ENCODE measurements around the gene OLFML1. TPM values are rescaled to one million over a fixed set of nuclear protein-coding genes. Genes with fewer than 3 reads are reported as not detected.

Gene OLFML1
- total RNA-seq, 1 donor from 2014 or later: not detected

DNA sequence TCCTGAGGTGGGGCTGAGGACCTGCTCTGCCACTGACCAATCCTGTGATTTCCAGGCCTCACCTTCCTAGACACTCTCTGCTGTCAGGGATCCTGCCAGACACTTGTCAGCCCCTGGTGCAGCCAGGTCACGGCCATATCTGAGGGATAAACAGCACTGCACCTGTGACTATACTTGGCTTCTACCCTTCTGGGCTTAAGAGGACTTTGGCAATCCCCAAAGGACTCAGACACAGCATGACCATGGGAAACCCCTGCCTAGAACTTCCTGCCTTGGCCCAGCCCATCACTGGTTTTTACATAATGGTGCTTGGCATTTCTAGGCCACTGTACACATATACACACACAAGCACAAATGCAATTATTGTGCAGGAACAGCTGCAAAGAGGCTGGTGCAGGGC lies 11.6 kb upstream of the OLFML1 start:
- no peak for DNase-seq (ENCODE audit: low read depth)

GRCh38 chr11:7480113-7480512 lies 5.2 kb upstream of the OLFML1 start:
- no peak for DNase-seq (ENCODE audit: low read depth)

- no peak for DNase-seq (ENCODE audit: low read depth)
Observed at GRCh38 chr11:7484131-7484530, 1.2 kb upstream of the OLFML1 start.

DNA sequence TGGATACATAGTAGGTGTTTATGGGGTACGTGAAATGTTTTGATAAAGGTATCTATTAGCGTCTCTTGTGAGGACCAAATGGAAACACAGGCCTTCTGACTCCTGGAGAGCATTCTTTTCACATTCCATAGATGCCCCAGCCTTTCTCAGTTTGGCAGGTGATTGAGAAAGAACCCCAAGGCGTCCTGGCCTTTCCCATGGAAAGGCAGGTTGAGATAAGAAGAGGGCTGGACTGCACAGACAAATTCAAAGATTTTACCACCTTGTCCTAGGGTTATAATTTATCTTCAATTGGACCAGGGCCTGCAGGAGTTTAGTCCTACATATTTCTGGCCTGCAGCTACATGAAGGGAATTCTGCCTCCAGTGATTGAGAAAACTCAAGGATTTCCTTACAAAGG lies 661 bp upstream of the OLFML1 start:
- DNase-seq (ENCODE audit: low read depth): no peak

DNA sequence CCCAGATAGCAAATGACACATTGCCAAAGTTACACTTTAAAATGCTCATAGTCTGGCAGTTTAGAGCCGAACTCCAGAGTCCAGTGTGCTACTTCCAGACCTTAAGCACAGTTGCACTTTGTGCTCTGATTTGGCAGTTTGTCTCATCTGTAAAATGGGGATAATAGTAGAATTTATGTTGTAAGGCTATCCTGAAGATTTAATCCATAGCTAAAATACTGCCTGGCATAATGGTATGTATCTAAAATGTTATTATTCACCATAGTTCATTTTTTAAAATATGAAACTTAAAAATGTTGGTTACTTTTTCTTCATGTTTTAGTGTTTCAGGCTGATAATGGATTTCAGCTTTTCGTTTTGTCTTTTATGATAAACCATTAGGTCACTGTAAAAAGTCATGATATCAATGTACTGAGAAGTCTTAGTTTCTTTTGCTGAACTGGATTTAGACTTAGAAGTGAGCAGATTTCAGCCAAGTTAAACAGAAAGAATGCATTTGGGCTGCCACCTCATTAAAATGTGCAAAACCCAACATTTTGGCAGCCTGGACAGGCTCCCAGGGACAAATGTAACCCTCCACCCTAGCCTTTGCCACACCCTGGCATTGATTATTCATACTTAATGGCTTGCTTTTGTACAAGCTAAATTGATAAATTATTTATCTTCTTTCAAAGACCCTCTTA lies 933 bp downstream of the OLFML1 start:
- DNase-seq (ENCODE audit: low read depth): no peak

GRCh38 chr11:7486781-7487140 lies 1.5 kb downstream of the OLFML1 start:
- DNase-seq (ENCODE audit: low read depth): no peak

DNA sequence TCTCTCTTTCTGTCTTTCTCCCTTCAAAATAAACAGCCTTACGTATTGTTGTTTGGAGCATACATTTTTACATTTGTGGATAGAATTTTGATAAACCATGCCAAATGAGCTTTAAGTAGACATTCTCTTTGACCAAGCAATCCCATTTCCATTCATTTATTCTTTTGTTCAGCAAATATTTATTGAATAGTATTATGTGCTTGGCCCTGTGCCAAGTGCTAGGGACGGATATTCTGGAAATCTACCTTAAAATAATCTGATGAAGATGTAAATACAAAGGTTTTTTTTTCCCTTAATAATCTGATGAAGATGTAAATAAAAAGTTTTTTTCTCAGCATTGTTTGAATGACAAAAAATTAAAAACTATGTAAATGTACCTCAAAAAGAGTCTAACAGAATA lies 2.1 kb downstream of the OLFML1 start:
- DNase-seq (ENCODE audit: low read depth): no peak

GRCh38 chr11:7488681-7489080 lies 3.4 kb downstream of the OLFML1 start:
- DNase-seq (ENCODE audit: low read depth): no peak

GRCh38 chr11:7489376-7489775 lies 4.1 kb downstream of the OLFML1 start:
- no peak for DNase-seq (ENCODE audit: low read depth)

GRCh38 chr11:7490054-7490453 lies 4.7 kb downstream of the OLFML1 start:
- DNase-seq (ENCODE audit: low read depth): no peak

DNA sequence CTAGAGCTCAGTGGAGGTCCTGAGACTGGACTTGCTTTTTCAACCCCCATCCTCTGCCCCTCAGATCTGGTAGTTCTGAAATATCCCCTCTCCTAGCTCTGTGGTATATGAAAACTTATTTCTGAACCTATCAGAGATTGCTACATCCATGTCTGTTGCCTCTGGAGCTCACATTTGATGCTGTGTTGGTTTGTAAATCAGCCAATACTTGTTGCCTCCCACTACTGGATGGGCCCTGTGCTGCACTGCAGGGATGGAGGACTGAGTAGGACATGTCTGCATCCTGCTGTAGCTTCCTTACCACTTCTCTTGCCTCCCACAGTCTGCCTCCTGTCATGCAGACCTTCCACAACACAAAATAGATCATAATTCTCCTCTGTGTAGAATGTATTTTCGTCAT lies 5.2 kb downstream of the OLFML1 start:
- DNase-seq (ENCODE audit: low read depth): no peak

DNA sequence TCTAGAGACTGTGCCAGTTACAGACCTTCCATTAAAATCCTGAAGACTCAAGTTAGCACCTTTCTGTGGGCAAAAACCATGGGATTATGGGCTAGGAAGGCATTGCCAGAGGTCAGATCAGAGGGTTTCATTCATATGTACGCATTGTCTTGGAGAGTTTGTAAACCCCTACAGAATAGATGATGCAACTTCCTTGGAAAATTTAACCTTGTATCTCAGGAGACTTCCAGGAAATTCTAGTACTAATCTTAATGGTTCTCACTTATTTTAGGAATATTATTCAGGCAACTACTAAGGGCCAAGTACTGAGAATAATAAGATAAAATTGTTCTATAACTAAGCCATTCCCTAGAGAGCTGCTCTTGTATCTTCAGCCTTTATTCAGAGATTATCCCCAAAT lies 6.9 kb downstream of the OLFML1 start:
- DNase-seq (ENCODE audit: low read depth): no peak

DNA sequence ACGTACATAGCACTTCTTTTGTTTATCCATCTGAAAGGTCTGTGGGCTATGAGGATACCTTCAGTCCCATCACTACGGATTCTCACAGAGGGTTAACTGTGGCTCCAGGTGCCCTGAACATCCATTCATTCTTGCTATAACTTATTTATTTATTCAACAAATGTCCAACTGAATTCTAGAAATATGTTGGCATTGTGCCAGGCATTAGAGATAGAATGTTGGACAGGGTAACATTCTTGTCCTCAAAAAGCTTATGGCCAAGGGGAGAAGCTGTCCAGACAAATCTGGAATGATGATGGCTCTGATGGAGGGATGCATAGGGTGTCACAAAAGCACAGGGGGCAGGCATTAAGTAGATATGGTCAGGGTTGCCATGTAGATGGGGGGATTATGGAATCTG lies 8.4 kb downstream of the OLFML1 start:
- DNase-seq (ENCODE audit: low read depth): no peak

DNA sequence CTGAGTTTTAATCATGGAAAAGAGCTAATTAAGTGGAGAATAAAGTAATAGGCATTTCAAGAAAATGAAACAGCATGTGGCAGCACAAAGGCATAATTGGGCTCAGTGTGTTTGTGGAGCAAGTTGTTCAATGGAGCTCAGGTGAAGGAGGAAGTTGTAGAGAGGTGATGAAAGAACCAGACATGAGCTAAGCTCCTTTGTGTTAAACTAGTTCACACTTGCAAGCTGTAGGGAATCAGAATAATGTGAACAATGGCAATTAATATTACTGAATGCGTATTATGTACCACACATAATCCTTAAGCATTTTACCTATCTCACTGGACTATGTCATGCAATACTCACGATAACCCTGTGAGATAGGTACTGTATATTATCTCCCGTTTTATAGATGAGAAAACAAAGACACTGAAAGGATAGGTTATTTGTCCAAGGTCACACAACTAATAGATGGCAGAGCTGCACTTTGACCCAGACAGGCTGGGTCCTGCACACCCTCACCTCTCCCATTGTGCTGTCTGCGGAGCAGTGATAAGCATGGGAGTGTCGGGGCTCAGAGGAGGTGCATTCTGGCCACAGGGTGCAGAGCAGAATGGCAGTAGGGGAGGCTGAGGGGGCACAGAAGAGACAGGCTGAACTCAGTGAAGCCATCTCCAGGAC lies 8.9 kb downstream of the OLFML1 start:
- no peak for DNase-seq (ENCODE audit: low read depth)

DNA sequence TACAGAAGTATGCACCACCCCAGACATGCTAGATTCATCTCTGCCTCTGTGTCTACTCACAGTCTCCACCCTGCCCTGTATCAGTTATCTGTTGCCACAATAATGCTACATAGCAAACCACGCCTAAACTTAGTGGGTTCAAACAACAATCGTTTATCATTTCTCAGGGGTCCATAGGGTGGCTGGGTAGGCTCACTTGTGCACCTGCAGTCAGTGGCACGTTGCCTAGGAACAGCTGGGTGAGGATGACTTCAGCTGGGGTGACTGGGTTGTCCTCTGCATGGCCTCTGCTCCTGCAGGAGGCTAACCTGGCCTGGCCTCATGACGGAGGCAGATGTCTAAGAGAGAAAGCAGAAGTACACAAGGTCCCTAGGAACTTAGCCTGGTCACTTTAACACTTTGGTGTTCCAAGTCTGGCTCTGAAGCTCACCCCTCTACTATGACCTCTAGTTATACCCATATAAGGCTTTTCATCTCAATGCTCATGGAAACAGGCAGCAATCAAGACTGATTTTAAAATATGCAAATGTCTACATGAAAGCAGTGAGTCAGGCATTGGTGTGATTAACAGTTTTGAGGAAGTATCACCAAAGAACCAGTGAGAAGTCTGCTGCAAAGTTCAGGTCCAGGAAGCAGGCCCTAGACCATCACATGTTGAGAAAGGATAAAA lies 10.7 kb downstream of the OLFML1 start:
- DNase-seq (ENCODE audit: low read depth): no peak

- no peak for DNase-seq (ENCODE audit: low read depth)
Observed at GRCh38 chr11:7498193-7498592, 12.9 kb downstream of the OLFML1 start.

GRCh38 chr11:7499081-7499480 lies 13.8 kb downstream of the OLFML1 start:
- no peak for DNase-seq (ENCODE audit: low read depth)

GRCh38 chr11:7500251-7500650 lies 14.9 kb downstream of the OLFML1 start:
- DNase-seq (ENCODE audit: low read depth): no peak

DNA sequence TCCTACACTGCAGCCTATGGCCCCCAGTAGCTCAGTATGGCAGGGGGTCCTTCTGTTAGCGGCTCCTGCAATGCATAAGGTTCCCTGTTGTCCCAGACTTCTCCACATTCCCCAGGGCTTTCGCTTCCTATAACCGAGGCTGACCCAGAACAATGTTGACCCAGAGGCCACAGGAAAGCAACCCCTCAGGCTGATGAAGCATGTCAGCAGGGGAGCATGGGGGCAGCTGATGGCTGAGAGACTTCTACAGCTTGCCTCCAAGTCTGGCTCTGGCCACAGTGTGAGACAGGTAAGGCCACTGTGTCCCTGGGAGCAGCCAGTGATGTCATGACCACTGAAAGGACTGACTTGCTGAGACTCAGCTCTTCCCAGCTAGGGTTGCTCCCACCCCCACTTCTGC lies 15.9 kb downstream of the OLFML1 start:
- no peak for DNase-seq (ENCODE audit: low read depth)

DNA sequence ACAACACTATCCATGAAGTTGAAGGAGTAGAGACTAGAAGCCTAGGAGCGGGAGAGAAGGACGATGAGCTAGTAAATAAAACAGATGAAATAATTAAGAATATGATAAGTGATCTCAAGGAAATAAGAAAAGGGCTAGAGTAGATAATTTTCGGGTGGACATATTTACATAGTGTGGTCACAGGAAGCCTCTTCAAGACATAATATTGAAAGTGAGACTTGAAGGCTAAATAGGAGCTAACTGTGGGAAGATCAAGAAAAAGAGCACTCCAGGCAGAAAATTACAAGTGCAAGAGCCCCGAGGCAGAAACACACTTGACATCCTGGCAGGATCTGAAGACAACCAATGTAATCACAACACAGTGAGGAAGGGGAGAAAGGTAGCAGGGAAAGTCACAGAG lies 16.6 kb downstream of the OLFML1 start:
- no peak for DNase-seq (ENCODE audit: low read depth)

GRCh38 chr11:7506243-7506642 lies 20.9 kb downstream of the OLFML1 start:
- no peak for DNase-seq (ENCODE audit: low read depth)

- DNase-seq (ENCODE audit: low read depth): no peak
Observed at GRCh38 chr11:7508087-7508486, 22.8 kb downstream of the OLFML1 start.

GRCh38 chr11:7509966-7510365 lies 24.7 kb downstream of the OLFML1 start:
- DNase-seq (ENCODE audit: low read depth): no peak
